Fibroblast of skin of left biceps (primary cell): ENCODE measurements around the gene NKX2-3.

ENCODE experiments used
- DNase-seq, 2 experiments: peaks; one replicate each; pipeline ENCODE4 v3.0.0-alpha.2; 2013; ENCODE audit warnings: low read depth in 2 of 2

NKX2-3 gene

GRCh38 chr10:99579971-99580370 is 47.2 kb downstream of the NKX2-3 start:
- DNase-seq = no peak

- DNase-seq = no peak
Observed at GRCh38 chr10:99582255-99582770, 49.6 kb downstream of the NKX2-3 start.

GRCh38 chr10:99583687-99584086 is 50.9 kb downstream of the NKX2-3 start:
- no peak for DNase-seq
